ENCODE results near the gene AP1AR. TPM values are rescaled to one million over a fixed set of nuclear protein-coding genes. Genes with fewer than 3 reads are reported as not detected.

The AP1AR gene
- total RNA-seq, 1 donor from 2014 or later = 31.0 TPM

GRCh38 chr4:112213856-112214255 lies 17.7 kb upstream of the AP1AR start:
- TF ChIP-seq, protein P1, sequence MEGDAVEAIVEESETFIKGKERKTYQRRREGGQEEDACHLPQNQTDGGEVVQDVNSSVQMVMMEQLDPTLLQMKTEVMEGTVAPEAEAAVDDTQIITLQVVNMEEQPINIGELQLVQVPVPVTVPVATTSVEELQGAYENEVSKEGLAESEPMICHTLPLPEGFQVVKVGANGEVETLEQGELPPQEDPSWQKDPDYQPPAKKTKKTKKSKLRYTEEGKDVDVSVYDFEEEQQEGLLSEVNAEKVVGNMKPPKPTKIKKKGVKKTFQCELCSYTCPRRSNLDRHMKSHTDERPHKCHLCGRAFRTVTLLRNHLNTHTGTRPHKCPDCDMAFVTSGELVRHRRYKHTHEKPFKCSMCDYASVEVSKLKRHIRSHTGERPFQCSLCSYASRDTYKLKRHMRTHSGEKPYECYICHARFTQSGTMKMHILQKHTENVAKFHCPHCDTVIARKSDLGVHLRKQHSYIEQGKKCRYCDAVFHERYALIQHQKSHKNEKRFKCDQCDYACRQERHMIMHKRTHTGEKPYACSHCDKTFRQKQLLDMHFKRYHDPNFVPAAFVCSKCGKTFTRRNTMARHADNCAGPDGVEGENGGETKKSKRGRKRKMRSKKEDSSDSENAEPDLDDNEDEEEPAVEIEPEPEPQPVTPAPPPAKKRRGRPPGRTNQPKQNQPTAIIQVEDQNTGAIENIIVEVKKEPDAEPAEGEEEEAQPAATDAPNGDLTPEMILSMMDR (IDR thresholded peaks at IDR 0.05; ENCODE audit: insufficient read depth, low read length, poor library complexity, severe bottlenecking) = no peak
- DNase-seq (ENCODE audit: low read depth) = no peak

GRCh38 chr4:112214390-112215264 lies 17.0 kb upstream of the AP1AR start:
- Histone ChIP-seq H3K4me3 (ENCODE audit: low read depth, low read length) (no peak overlapping the region), H3K27me3 (ENCODE audit: control insufficient read depth, insufficient read depth, low read length) (no peaks in the 10 kb centered on the region), H3K36me3 (ENCODE audit: control insufficient read depth, insufficient read depth, low read length) (no peaks in the 10 kb centered on the region)
- DNase-seq (ENCODE audit: low read depth) = no peak
- TF ChIP-seq, protein P1 (IDR thresholded peaks at IDR 0.05; ENCODE audit: insufficient read depth, low read length, poor library complexity, severe bottlenecking) = peak; percentile 29

More at GRCh38 chr4:112213856-112214255, 17.7 kb upstream of the AP1AR start:
- Histone ChIP-seq H3K4me3 (ENCODE audit: low read depth, low read length) (no peak overlapping the region), H3K27me3 (ENCODE audit: control insufficient read depth, insufficient read depth, low read length) (no peaks in the 10 kb centered on the region), H3K36me3 (ENCODE audit: control insufficient read depth, insufficient read depth, low read length) (no peaks in the 10 kb centered on the region)

GRCh38 chr4:112219826-112220366 lies 11.7 kb upstream of the AP1AR start:
- H3K36me3 ChIP-seq (ENCODE audit: control insufficient read depth, insufficient read depth, low read length) = no peaks in the 10 kb centered on the region
- TF ChIP-seq, protein P1 (IDR thresholded peaks at IDR 0.05; ENCODE audit: insufficient read depth, low read length, poor library complexity, severe bottlenecking) = no peak

GRCh38 chr4:112222219-112222955 lies 9.2 kb upstream of the AP1AR start:
- no peaks in the 10 kb centered on the region for H3K36me3 ChIP-seq (ENCODE audit: control insufficient read depth, insufficient read depth, low read length)
- no peak overlapping the region for H3K4me3 ChIP-seq (ENCODE audit: low read depth, low read length)
- DNase-seq (ENCODE audit: low read depth) = no peak
- TF ChIP-seq, protein P1 (IDR thresholded peaks at IDR 0.05; ENCODE audit: insufficient read depth, low read length, poor library complexity, severe bottlenecking) = no peak
- no peaks in the 10 kb centered on the region for H3K27me3 ChIP-seq (ENCODE audit: control insufficient read depth, insufficient read depth, low read length)

More at GRCh38 chr4:112219826-112220366, 11.7 kb upstream of the AP1AR start:
- DNase-seq (ENCODE audit: low read depth) = no peak
- no peak overlapping the region for H3K4me3 ChIP-seq (ENCODE audit: low read depth, low read length)
- H3K27me3 ChIP-seq (ENCODE audit: control insufficient read depth, insufficient read depth, low read length) = no peaks in the 10 kb centered on the region

- no peak overlapping the region for H3K4me3 ChIP-seq (ENCODE audit: low read depth, low read length)
- H3K36me3 ChIP-seq (ENCODE audit: control insufficient read depth, insufficient read depth, low read length) = no peaks in the 10 kb centered on the region
- no peak for DNase-seq (ENCODE audit: low read depth)
- TF ChIP-seq, protein P1 (IDR thresholded peaks at IDR 0.05; ENCODE audit: insufficient read depth, low read length, poor library complexity, severe bottlenecking) = no peak
- H3K27me3 ChIP-seq (ENCODE audit: control insufficient read depth, insufficient read depth, low read length) = no peaks in the 10 kb centered on the region
Measured at GRCh38 chr4:112225157-112225556, 6.4 kb upstream of the AP1AR start.
